Muscle of leg (tissue), 11 donors: Measurements from ENCODE around the gene CERKL. TPM values are rescaled to one million over a fixed set of nuclear protein-coding genes. Genes with fewer than 3 reads are reported as not detected.

Experiments
- DNase-seq: peaks from one replicate; pipeline ENCODE4 v3.0.0; 2013
- H3K27ac ChIP-seq: one replicate; pipeline ENCODE4 v1.5.1; 2013; ENCODE audit warnings: mild to moderate bottlenecking, low read length, control low read depth
- H3K27me3 ChIP-seq: one replicate; pipeline ENCODE4 v1.6.1; 2013; ENCODE audit warnings: low read length; ENCODE audit not compliant: control insufficient read depth, insufficient read depth
- H3K36me3 ChIP-seq: one replicate; pipeline ENCODE4 v1.6.1; 2013; ENCODE audit warnings: low read length; ENCODE audit not compliant: control insufficient read depth, insufficient read depth
- H3K4me1 ChIP-seq: one replicate; pipeline ENCODE4 v1.6.1; 2013; ENCODE audit warnings: low read length; ENCODE audit not compliant: control insufficient read depth, insufficient read depth
- H3K4me3 ChIP-seq: one replicate; pipeline ENCODE4 v1.5.1; 2013; ENCODE audit warnings: low read length, control low read depth
- H3K9me3 ChIP-seq: replicated peaks from 2 replicates; pipeline ENCODE4 v1.6.1; 2013; ENCODE audit warnings: low read depth, low read length; ENCODE audit not compliant: control insufficient read depth
- WGBS: methylation state at CpG from one replicate; pipeline ENCODE4 v1.1.5; 2013; ENCODE audit warnings: missing lambda C conversion rate; ENCODE audit not compliant: insufficient coverage; 5-methylcytosine and 5-hydroxymethylcytosine counted together
- polyA plus RNA-seq, 8 donors: library from polyadenylated mRNA; unstranded; fragments of 120-200 nt; gene quantifications; one replicate each; pipeline versions ENCODE4 v1.2.1 to v1.2.3, GENCODE V29; 2013; ENCODE audit warnings: inconsistent platforms in 1 of 8, low replicate concordance in 1 of 8; ENCODE audit not compliant: insufficient read length in 8 of 8, insufficient read depth in 1 of 8
- total RNA-seq: library from RNA; stranded (reverse); fragments of 120-200 nt; gene quantifications from one replicate; pipeline ENCODE4 v1.2.4, GENCODE V29; 2013

Gene CERKL
- total and polyA plus RNA-seq, 9 donors: 5.9 to 9.8 (median 7.8) TPM; not detected in 1

- WGBS: 40% methylated on average over 1 of the region's 1 CpG
- H3K4me3 ChIP-seq: no peak overlapping the region
- no peaks in the 10 kb centered on the region for H3K9me3 ChIP-seq
- H3K36me3 ChIP-seq: no peaks in the 10 kb centered on the region
- no peaks in the 10 kb centered on the region for H3K4me1 ChIP-seq
- DNase-seq: no peak
- no peak overlapping the region for H3K27ac ChIP-seq
- H3K27me3 ChIP-seq: no peaks in the 10 kb centered on the region
These were observed 93.7 kb downstream of the CERKL start for GRCh38 chr2:181563101-181563692.

GRCh38 chr2:181558371-181558770, 98.5 kb downstream of the CERKL start:
- Histone ChIP-seq H3K9me3 (no peaks in the 10 kb centered on the region), H3K4me1 (no peaks in the 10 kb centered on the region), H3K27ac (no peak overlapping the region), H3K4me3 (no peak overlapping the region), H3K36me3 (no peaks in the 10 kb centered on the region), H3K27me3 (no peaks in the 10 kb centered on the region)
- no peak for DNase-seq
- no CpG with 5 or more reads among the region's 2 CpGs for WGBS

- no CpG with 5 or more reads among the region's 2 CpGs for WGBS
- H3K36me3 ChIP-seq: no peaks in the 10 kb centered on the region
- no peak overlapping the region for H3K27ac ChIP-seq
- no peak overlapping the region for H3K4me3 ChIP-seq
- no peaks in the 10 kb centered on the region for H3K9me3 ChIP-seq
- H3K27me3 ChIP-seq: no peaks in the 10 kb centered on the region
- no peaks in the 10 kb centered on the region for H3K4me1 ChIP-seq
- no peak for DNase-seq
These were observed 102.7 kb downstream of the CERKL start for GRCh38 chr2:181554061-181554830.

- Histone ChIP-seq H3K27ac (no peak overlapping the region), H3K4me3 (no peak overlapping the region), H3K27me3 (no peaks in the 10 kb centered on the region), H3K9me3 (no peaks in the 10 kb centered on the region), H3K36me3 (no peaks in the 10 kb centered on the region), H3K4me1 (no peaks in the 10 kb centered on the region)
- WGBS: no CpG with 5 or more reads among the region's 2 CpGs
- DNase-seq: no peak
These were observed 103.7 kb downstream of the CERKL start for GRCh38 chr2:181553244-181553643.

- WGBS: no CpG with 5 or more reads among the region's 1 CpG
- H3K27ac ChIP-seq: no peak overlapping the region
- no peak overlapping the region for H3K4me3 ChIP-seq
- no peaks in the 10 kb centered on the region for H3K36me3 ChIP-seq
- no peaks in the 10 kb centered on the region for H3K4me1 ChIP-seq
- H3K9me3 ChIP-seq: no peaks in the 10 kb centered on the region
- DNase-seq: no peak
- no peaks in the 10 kb centered on the region for H3K27me3 ChIP-seq
These were observed 104.1 kb downstream of the CERKL start for GRCh38 chr2:181552808-181553207.

GRCh38 chr2:181546086-181546485, 110.8 kb downstream of the CERKL start:
- Histone ChIP-seq H3K4me1 (no peaks in the 10 kb centered on the region), H3K4me3 (no peak overlapping the region), H3K36me3 (no peaks in the 10 kb centered on the region), H3K27ac (no peak overlapping the region), H3K27me3 (no peaks in the 10 kb centered on the region), H3K9me3 (no peaks in the 10 kb centered on the region)
- WGBS: no CpG with 5 or more reads among the region's 3 CpGs
- DNase-seq: no peak

- Histone ChIP-seq H3K4me3 (no peak overlapping the region), H3K36me3 (no peaks in the 10 kb centered on the region), H3K27me3 (no peaks in the 10 kb centered on the region), H3K9me3 (no peaks in the 10 kb centered on the region), H3K27ac (no peak overlapping the region), H3K4me1 (no peaks in the 10 kb centered on the region)
- WGBS: no CpG with 5 or more reads among the region's 2 CpGs
- no peak for DNase-seq
These were observed 114.7 kb downstream of the CERKL start for GRCh38 chr2:181542170-181542569.

GRCh38 chr2:181540421-181540820, 116.5 kb downstream of the CERKL start:
- H3K9me3 ChIP-seq: no peaks in the 10 kb centered on the region
- WGBS: 69% methylated on average over 4 of the region's 4 CpGs
- H3K4me1 ChIP-seq: no peaks in the 10 kb centered on the region
- H3K27ac ChIP-seq: no peak overlapping the region
- H3K36me3 ChIP-seq: no peaks in the 10 kb centered on the region
- DNase-seq: no peak
- H3K27me3 ChIP-seq: no peaks in the 10 kb centered on the region
- no peak overlapping the region for H3K4me3 ChIP-seq

GRCh38 chr2:181536730-181537129, 120.2 kb downstream of the CERKL start:
- no CpG with 5 or more reads among the region's 2 CpGs for WGBS
- H3K36me3 ChIP-seq: peaks cover 2% of the 10 kb centered on the region

GRCh38 chr2:181528441-181528840, 128.5 kb downstream of the CERKL start:
- no peaks in the 10 kb centered on the region for H3K4me1 ChIP-seq
- no peak overlapping the region for H3K4me3 ChIP-seq
- no peaks in the 10 kb centered on the region for H3K9me3 ChIP-seq
- no CpG with 5 or more reads among the region's 1 CpG for WGBS
- H3K27ac ChIP-seq: no peak overlapping the region
- peaks cover 2% of the 10 kb centered on the region for H3K36me3 ChIP-seq
- DNase-seq: no peak
- no peaks in the 10 kb centered on the region for H3K27me3 ChIP-seq

More at GRCh38 chr2:181536730-181537129, 120.2 kb downstream of the CERKL start:
- Histone ChIP-seq H3K4me3 (no peak overlapping the region), H3K27me3 (no peaks in the 10 kb centered on the region), H3K9me3 (no peaks in the 10 kb centered on the region), H3K27ac (no peak overlapping the region), H3K4me1 (no peaks in the 10 kb centered on the region)
- DNase-seq: no peak
